Measurements from ENCODE around the gene MNX1. TPM values are rescaled to one million over a fixed set of nuclear protein-coding genes. Genes with fewer than 3 reads are reported as not detected.

MNX1 gene
- total and polyA plus RNA-seq, 4 donors, result 0.08 TPM; not detected in 3

DNA sequence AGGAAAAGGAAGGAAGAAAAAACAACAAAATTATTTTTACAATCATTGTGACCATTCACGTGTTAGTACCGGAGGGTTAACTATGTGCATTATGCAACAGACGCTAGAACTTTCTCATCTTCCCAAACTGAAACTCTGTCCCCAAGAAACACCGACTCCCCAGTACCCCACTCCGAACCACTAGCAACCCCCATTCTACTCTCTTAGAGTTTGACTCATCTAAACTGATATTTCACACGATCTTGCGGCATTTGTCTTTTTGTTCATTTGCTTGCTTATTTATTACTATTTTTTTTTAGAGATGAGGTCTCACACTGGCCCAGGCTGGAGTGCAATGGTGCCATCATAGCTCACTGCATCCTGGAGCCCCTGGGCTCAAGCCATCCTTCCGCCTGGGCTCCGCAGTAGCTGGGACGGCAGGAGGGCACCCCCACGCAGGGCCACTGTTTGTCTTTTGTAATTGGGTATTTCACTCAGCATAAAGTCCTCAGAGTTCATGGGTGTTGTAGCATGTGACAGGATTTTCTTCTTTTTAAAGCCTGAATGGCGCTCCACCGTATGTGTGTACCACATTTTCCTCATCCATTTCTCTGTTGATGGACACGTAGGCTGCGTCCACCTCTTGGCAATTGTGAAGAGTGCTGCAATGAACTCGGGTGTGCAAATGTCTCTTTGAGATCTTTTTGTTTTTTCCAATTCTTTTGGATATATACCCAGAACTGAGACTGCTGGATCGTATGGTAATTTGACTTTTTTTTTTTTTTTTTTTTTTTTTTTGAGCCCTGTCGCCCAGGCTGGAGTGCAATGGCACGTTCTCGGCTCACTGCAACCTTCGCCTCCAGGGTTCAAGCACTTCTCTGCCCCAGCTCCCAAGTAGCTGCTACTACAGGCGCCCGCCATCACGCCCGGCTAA is 9.5 kb downstream of the MNX1 start:
- no peak for DNase-seq (ENCODE audit: low spot score)
- 18% methylated on average over 25 of the region's 25 CpGs for WGBS

More for the DNA sequence above, 9.5 kb downstream of the MNX1 start:
- Histone ChIP-seq H3K27me3 (ENCODE audit: control insufficient read depth in 4 of 4, insufficient read depth in 4 of 4, low read length in 3 of 4) (peaks cover 2 to 24% (median 13%) of the 10 kb centered on the region in 4 donors), H3K9ac (ENCODE audit: low read depth in 1 of 2, low read length in 2 of 2) (no peak overlapping the region), H3K27ac (ENCODE audit: low read depth in 1 of 2, low read length in 2 of 2) (no peak overlapping the region), H3K9me3 (ENCODE audit: control insufficient read depth in 4 of 4, low read length in 3 of 4) (no peaks in the 10 kb centered on the region), H3K4me1 (ENCODE audit: control insufficient read depth in 4 of 4, insufficient read depth in 4 of 4, low read length in 3 of 4) (peaks cover 9 to 32% (median 20%) of the 10 kb centered on the region in 4 donors), H3K36me3 (ENCODE audit: control insufficient read depth in 4 of 4, insufficient read depth in 3 of 4, low read depth in 1 of 4, low read length in 3 of 4) (no peaks in the 10 kb centered on the region), H3K4me3 (ENCODE audit: low read depth in 1 of 3, low read length in 3 of 3) (peak overlapping the region in 1 of 3 donors; percentile 71)
- TF ChIP-seq GABPA (IDR thresholded peaks at IDR 0.05 in 1 of 2, conservative IDR thresholded peaks at IDR 0.05 in 1 of 2) (no peak), HNF4G (IDR thresholded peaks at IDR 0.05) (no peak), CTCF (IDR thresholded peaks at IDR 0.05; ENCODE audit: low read depth, low read length, missing input control) (no peak), NR2F2 (IDR thresholded peaks at IDR 0.05) (no peak), RAD21 (IDR thresholded peaks at IDR 0.05) (no peak), TAF1 (conservative IDR thresholded peaks at IDR 0.05) (no peak), RXRA (IDR thresholded peaks at IDR 0.05) (no peak), SP1 (IDR thresholded peaks at IDR 0.05) (no peak), HNF4A (conservative IDR thresholded peaks at IDR 0.05) (no peak), YY1 (IDR thresholded peaks at IDR 0.05) (no peak), JUND (IDR thresholded peaks at IDR 0.05) (no peak), MAX (IDR thresholded peaks at IDR 0.05) (no peak)
- TF ChIP-seq, protein P1, sequence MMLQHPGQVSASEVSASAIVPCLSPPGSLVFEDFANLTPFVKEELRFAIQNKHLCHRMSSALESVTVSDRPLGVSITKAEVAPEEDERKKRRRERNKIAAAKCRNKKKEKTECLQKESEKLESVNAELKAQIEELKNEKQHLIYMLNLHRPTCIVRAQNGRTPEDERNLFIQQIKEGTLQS (IDR thresholded peaks at IDR 0.05), result no peak
- TF ChIP-seq, protein P2, sequence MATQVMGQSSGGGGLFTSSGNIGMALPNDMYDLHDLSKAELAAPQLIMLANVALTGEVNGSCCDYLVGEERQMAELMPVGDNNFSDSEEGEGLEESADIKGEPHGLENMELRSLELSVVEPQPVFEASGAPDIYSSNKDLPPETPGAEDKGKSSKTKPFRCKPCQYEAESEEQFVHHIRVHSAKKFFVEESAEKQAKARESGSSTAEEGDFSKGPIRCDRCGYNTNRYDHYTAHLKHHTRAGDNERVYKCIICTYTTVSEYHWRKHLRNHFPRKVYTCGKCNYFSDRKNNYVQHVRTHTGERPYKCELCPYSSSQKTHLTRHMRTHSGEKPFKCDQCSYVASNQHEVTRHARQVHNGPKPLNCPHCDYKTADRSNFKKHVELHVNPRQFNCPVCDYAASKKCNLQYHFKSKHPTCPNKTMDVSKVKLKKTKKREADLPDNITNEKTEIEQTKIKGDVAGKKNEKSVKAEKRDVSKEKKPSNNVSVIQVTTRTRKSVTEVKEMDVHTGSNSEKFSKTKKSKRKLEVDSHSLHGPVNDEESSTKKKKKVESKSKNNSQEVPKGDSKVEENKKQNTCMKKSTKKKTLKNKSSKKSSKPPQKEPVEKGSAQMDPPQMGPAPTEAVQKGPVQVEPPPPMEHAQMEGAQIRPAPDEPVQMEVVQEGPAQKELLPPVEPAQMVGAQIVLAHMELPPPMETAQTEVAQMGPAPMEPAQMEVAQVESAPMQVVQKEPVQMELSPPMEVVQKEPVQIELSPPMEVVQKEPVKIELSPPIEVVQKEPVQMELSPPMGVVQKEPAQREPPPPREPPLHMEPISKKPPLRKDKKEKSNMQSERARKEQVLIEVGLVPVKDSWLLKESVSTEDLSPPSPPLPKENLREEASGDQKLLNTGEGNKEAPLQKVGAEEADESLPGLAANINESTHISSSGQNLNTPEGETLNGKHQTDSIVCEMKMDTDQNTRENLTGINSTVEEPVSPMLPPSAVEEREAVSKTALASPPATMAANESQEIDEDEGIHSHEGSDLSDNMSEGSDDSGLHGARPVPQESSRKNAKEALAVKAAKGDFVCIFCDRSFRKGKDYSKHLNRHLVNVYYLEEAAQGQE (IDR thresholded peaks at IDR 0.05), result no peak

All from liver (tissue), 9 donors.